K562 (cell line): ENCODE measurements around the gene HRAS. TPM values are rescaled to one million over a fixed set of nuclear protein-coding genes. Genes with fewer than 3 reads are reported as not detected.

Experiments used
- DMBX1 ChIP-seq: fragments of 250-450 bp; sonication (Bioruptor Pico); IDR thresholded peaks from 2 replicates; pipeline ENCODE4 v1.8.0; 2022; ENCODE audit warnings: inconsistent platforms, mild to moderate bottlenecking, moderate library complexity, borderline replicate concordance
- GABPB2 ChIP-seq: fragments of 250-450 bp; sonication (Bioruptor Pico); conservative IDR thresholded peaks from 2 replicates; pipeline ENCODE4 v1.5.1; 2021; ENCODE audit warnings: mild to moderate bottlenecking
- KDM1A ChIP-seq, 2 experiments: fragments of 450-650 bp; IDR thresholded peaks; 2 replicates each; pipeline ENCODE4 v1.6.1; 2016; ENCODE audit warnings: mild to moderate bottlenecking in 2 of 2
- MECOM ChIP-seq: fragments of 250-450 bp; sonication (Bioruptor Pico); IDR thresholded peaks from 2 replicates; pipeline ENCODE4 v1.8.0; 2022; ENCODE audit warnings: inconsistent platforms
- SAFB ChIP-seq: fragments of 200-400 bp; formaldehyde crosslinking; IDR thresholded peaks from 2 replicates; pipeline ENCODE4 v1.6.1; 2017; ENCODE audit warnings: low read depth, low read length, borderline replicate concordance
- ZNF551 ChIP-seq: fragments of 250-450 bp; sonication (Bioruptor Pico); IDR thresholded peaks from 2 replicates; pipeline ENCODE4 v1.5.0; 2021; ENCODE audit warnings: mild to moderate bottlenecking, moderate library complexity
- polyA plus RNA-seq, 8 experiments: library from polyadenylated mRNA; depleted of rRNA in 4 of 8; stranded (reverse) in 5 of 8; unstranded in 3 of 8; fragments of >200 nt; fragmentation: Nextera tagmentation in 2 of 8; fragmentation: Illumina TruSeq in 1 of 8; extraction: Ambion mirVana in 2 of 8; extraction: Trizol in 1 of 8; gene quantifications; 2 replicates each; pipeline versions ENCODE4 v1.2.1 to v1.2.3, GENCODE V29; 2011 to 2014; ENCODE audit warnings: inconsistent platforms in 1 of 8, missing spikeins in 1 of 8
- total RNA-seq, 7 experiments: library from RNA; depleted of rRNA in 6 of 7; stranded (reverse); fragments of >200 nt in 6 of 7; fragmentation: Illumina TruSeq in 2 of 7; extraction: Trizol in 2 of 7; gene quantifications; 2 replicates each; pipeline versions ENCODE4 v1.2.1 to v1.2.3, GENCODE V29; 2011 to 2021; ENCODE audit warnings: low replicate concordance in 1 of 7
- TF ChIP-seq, protein P1 (sequence below): fragments of 450-650 bp; IDR thresholded peaks from 2 replicates; pipeline ENCODE4 v1.6.1; 2017; ENCODE audit warnings: antibody characterized with exemption
- TF ChIP-seq, protein P2 (sequence below): fragments of 250-450 bp; sonication (Bioruptor Pico); IDR thresholded peaks from 2 replicates; pipeline ENCODE4 v1.8.0; 2021; ENCODE audit warnings: borderline replicate concordance, mild to moderate bottlenecking, moderate library complexity; ENCODE audit not compliant: poor library complexity, severe bottlenecking
- TF ChIP-seq, protein P3 (sequence below): fragments of 200-800 bp; sonication (Bioruptor generic); IDR thresholded peaks from 2 replicates; pipeline ENCODE4 v1.6.1; 2016; ENCODE audit warnings: missing genetic modification characterization, missing compliant biosample characterization
- TF ChIP-seq, protein P4 (sequence below): fragments of 450-650 bp; conservative IDR thresholded peaks from 2 replicates; pipeline ENCODE4 v1.6.1; 2016; ENCODE audit warnings: missing genetic modification characterization, low read depth, mild to moderate bottlenecking, control low read depth, missing compliant biosample characterization
- TF ChIP-seq, protein P5 (sequence below): fragments of 450-650 bp; IDR thresholded peaks from 2 replicates; pipeline ENCODE4 v1.6.1; 2016
- TF ChIP-seq, protein P6 (sequence below): sonication (generic); formaldehyde crosslinking; IDR thresholded peaks from 2 replicates; pipeline ENCODE4 v1.5.0; 2020; ENCODE audit warnings: missing genetic modification reagents

The HRAS gene
- total and polyA plus RNA-seq, 9 of the 15 experiments (the other 6 are each of a cell fraction or from before 2014, with no cell fraction given), result 2.8 to 73.5 (median 29.6) TPM

DNA sequence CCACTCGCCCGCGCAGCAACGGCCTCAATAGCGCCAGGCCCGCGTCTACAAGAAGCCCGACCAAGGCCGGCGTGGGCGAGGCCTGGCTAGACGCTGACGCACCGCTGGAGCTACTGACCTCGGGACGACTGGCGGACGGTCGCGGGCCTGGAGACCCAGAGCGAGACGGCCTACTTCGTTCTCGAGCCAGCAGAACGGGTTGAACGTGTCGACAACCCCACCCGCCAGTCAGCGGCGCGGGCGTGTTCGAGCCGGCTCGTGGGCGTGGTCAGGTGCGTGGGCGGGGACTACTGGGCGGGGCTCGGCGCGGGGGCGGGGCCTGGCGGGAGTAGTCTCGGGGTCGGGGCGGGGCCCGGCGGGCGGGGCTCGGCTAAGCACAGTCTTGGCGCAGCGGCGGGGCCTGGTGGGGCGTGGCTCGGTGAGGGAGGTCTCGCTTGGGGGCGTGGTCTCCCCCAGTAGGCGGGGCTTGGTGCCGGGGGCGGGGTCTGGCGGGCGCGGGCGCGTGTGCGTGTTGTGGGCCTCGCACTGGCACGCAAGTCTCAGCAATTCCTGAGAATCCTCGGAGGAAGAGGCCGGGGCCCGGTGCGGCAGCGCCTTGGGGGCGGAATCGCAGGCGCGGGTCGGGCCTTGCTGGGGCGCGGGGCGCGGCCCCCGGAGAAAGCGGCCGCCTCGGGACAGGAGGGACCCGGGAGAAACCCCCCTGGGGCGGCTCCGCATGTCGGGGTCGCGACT, 28.2 kb downstream of the HRAS start, which contains the start of gene RNH1 (continued):
- TF ChIP-seq DMBX1 (CRISPR knock-in tag) (no peak), KDM1A (IDR thresholded peaks at IDR 0.05) (no peak), MECOM (no peak), SAFB (no peak), ZNF551 (CRISPR knock-in tag) (no peak), GABPB2 (CRISPR knock-in tag) (no peak)
- TF ChIP-seq, protein P1, sequence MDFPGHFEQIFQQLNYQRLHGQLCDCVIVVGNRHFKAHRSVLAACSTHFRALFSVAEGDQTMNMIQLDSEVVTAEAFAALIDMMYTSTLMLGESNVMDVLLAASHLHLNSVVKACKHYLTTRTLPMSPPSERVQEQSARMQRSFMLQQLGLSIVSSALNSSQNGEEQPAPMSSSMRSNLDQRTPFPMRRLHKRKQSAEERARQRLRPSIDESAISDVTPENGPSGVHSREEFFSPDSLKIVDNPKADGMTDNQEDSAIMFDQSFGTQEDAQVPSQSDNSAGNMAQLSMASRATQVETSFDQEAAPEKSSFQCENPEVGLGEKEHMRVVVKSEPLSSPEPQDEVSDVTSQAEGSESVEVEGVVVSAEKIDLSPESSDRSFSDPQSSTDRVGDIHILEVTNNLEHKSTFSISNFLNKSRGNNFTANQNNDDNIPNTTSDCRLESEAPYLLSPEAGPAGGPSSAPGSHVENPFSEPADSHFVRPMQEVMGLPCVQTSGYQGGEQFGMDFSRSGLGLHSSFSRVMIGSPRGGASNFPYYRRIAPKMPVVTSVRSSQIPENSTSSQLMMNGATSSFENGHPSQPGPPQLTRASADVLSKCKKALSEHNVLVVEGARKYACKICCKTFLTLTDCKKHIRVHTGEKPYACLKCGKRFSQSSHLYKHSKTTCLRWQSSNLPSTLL, result no peak
- TF ChIP-seq, protein P2, sequence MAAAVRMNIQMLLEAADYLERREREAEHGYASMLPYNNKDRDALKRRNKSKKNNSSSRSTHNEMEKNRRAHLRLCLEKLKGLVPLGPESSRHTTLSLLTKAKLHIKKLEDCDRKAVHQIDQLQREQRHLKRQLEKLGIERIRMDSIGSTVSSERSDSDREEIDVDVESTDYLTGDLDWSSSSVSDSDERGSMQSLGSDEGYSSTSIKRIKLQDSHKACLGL (CRISPR knock-in tag), result no peak
- TF ChIP-seq, protein P3, sequence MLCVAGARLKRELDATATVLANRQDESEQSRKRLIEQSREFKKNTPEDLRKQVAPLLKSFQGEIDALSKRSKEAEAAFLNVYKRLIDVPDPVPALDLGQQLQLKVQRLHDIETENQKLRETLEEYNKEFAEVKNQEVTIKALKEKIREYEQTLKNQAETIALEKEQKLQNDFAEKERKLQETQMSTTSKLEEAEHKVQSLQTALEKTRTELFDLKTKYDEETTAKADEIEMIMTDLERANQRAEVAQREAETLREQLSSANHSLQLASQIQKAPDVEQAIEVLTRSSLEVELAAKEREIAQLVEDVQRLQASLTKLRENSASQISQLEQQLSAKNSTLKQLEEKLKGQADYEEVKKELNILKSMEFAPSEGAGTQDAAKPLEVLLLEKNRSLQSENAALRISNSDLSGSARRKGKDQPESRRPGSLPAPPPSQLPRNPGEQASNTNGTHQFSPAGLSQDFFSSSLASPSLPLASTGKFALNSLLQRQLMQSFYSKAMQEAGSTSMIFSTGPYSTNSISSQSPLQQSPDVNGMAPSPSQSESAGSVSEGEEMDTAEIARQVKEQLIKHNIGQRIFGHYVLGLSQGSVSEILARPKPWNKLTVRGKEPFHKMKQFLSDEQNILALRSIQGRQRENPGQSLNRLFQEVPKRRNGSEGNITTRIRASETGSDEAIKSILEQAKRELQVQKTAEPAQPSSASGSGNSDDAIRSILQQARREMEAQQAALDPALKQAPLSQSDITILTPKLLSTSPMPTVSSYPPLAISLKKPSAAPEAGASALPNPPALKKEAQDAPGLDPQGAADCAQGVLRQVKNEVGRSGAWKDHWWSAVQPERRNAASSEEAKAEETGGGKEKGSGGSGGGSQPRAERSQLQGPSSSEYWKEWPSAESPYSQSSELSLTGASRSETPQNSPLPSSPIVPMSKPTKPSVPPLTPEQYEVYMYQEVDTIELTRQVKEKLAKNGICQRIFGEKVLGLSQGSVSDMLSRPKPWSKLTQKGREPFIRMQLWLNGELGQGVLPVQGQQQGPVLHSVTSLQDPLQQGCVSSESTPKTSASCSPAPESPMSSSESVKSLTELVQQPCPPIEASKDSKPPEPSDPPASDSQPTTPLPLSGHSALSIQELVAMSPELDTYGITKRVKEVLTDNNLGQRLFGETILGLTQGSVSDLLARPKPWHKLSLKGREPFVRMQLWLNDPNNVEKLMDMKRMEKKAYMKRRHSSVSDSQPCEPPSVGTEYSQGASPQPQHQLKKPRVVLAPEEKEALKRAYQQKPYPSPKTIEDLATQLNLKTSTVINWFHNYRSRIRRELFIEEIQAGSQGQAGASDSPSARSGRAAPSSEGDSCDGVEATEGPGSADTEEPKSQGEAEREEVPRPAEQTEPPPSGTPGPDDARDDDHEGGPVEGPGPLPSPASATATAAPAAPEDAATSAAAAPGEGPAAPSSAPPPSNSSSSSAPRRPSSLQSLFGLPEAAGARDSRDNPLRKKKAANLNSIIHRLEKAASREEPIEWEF (CRISPR knock-in tag), result no peak
- TF ChIP-seq, protein P4, sequence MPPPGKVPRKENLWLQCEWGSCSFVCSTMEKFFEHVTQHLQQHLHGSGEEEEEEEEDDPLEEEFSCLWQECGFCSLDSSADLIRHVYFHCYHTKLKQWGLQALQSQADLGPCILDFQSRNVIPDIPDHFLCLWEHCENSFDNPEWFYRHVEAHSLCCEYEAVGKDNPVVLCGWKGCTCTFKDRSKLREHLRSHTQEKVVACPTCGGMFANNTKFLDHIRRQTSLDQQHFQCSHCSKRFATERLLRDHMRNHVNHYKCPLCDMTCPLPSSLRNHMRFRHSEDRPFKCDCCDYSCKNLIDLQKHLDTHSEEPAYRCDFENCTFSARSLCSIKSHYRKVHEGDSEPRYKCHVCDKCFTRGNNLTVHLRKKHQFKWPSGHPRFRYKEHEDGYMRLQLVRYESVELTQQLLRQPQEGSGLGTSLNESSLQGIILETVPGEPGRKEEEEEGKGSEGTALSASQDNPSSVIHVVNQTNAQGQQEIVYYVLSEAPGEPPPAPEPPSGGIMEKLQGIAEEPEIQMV (tag), result no peak
- TF ChIP-seq, protein P5, sequence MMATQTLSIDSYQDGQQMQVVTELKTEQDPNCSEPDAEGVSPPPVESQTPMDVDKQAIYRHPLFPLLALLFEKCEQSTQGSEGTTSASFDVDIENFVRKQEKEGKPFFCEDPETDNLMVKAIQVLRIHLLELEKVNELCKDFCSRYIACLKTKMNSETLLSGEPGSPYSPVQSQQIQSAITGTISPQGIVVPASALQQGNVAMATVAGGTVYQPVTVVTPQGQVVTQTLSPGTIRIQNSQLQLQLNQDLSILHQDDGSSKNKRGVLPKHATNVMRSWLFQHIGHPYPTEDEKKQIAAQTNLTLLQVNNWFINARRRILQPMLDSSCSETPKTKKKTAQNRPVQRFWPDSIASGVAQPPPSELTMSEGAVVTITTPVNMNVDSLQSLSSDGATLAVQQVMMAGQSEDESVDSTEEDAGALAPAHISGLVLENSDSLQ, result peak; percentile 79
- TF ChIP-seq, protein P6, sequence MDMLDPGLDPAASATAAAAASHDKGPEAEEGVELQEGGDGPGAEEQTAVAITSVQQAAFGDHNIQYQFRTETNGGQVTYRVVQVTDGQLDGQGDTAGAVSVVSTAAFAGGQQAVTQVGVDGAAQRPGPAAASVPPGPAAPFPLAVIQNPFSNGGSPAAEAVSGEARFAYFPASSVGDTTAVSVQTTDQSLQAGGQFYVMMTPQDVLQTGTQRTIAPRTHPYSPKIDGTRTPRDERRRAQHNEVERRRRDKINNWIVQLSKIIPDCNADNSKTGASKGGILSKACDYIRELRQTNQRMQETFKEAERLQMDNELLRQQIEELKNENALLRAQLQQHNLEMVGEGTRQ, result no peak
